ENCODE data around the gene KPNB1. TPM values are rescaled to one million over a fixed set of nuclear protein-coding genes. Genes with fewer than 3 reads are reported as not detected.

The KPNB1 gene
- polyA plus RNA-seq, 1 donor from 2014 or later: 117 TPM

GRCh38 chr17:47686664-47687327 is 37.1 kb downstream of the KPNB1 start:
- Histone ChIP-seq H3K27me3 (ENCODE audit: insufficient read depth, low read depth, low read length) (no peaks in the 10 kb centered on the region), H3K4me3 (ENCODE audit: low read length) (no peak overlapping the region), H3F3A (ENCODE audit: insufficient read depth, low read length, poor library complexity, severe bottlenecking) (no peaks in the 10 kb centered on the region), H2AFZ (ENCODE audit: low read depth, low read length) (no peak overlapping the region), H3K4me2 (ENCODE audit: low read length) (no peak overlapping the region), H3K9me2 (ENCODE audit: insufficient read depth, low read length) (no peaks in the 10 kb centered on the region), H3K9ac (ENCODE audit: low read length) (no peak overlapping the region), H4K20me1 (ENCODE audit: insufficient read depth) (no peaks in the 10 kb centered on the region), H3K79me2 (replicated peaks; ENCODE audit: insufficient read depth, low read length) (no peaks in the 10 kb centered on the region), H3K27ac (ENCODE audit: low read length) (no peak overlapping the region), H3K36me3 (ENCODE audit: insufficient read depth, low read length) (no peaks in the 10 kb centered on the region), H3K9me3 (ENCODE audit: low read length) (no peaks in the 10 kb centered on the region)
- no peak for TF ChIP-seq MXI1 (conservative IDR thresholded peaks at IDR 0.05; ENCODE audit: poor library complexity, severe bottlenecking)
- TF ChIP-seq RAD21 (conservative IDR thresholded peaks at IDR 0.05): no peak
- TF ChIP-seq POLR2AphosphoS5 (IDR thresholded peaks at IDR 0.05): no peak
- TF ChIP-seq EP300 (conservative IDR thresholded peaks at IDR 0.05; ENCODE audit: poor library complexity, severe bottlenecking): no peak
- TF ChIP-seq REST (IDR thresholded peaks at IDR 0.05; ENCODE audit: borderline replicate concordance): no peak
- TF ChIP-seq TAF1 (IDR thresholded peaks at IDR 0.05; ENCODE audit: low read depth): no peak
- no peak for TF ChIP-seq SMC3 (conservative IDR thresholded peaks at IDR 0.05; ENCODE audit: poor library complexity)
- no peak for TF ChIP-seq EZH2 (IDR thresholded peaks at IDR 0.05; ENCODE audit: borderline replicate concordance, insufficient read depth, low read length, poor library complexity, severe bottlenecking)
- no peak for TF ChIP-seq CTCF (IDR thresholded peaks at IDR 0.05; ENCODE audit: poor library complexity, severe bottlenecking)

GRCh38 chr17:47687328-47687690 is 37.6 kb downstream of the KPNB1 start:
- Histone ChIP-seq H3K9ac (ENCODE audit: low read length) (no peak overlapping the region), H3F3A (ENCODE audit: insufficient read depth, low read length, poor library complexity, severe bottlenecking) (no peaks in the 10 kb centered on the region)

More at GRCh38 chr17:47687328-47687690, 37.6 kb downstream of the KPNB1 start:
- Histone ChIP-seq H3K36me3 (ENCODE audit: insufficient read depth, low read length) (no peaks in the 10 kb centered on the region), H4K20me1 (ENCODE audit: insufficient read depth) (no peaks in the 10 kb centered on the region), H3K4me2 (ENCODE audit: low read length) (no peak overlapping the region), H3K79me2 (replicated peaks; ENCODE audit: insufficient read depth, low read length) (no peaks in the 10 kb centered on the region), H3K27me3 (ENCODE audit: insufficient read depth, low read depth, low read length) (no peaks in the 10 kb centered on the region), H3K27ac (ENCODE audit: low read length) (no peak overlapping the region), H3K4me3 (ENCODE audit: low read length) (no peak overlapping the region), H3K9me2 (ENCODE audit: insufficient read depth, low read length) (no peaks in the 10 kb centered on the region), H3K9me3 (ENCODE audit: low read length) (no peaks in the 10 kb centered on the region), H2AFZ (ENCODE audit: low read depth, low read length) (no peak overlapping the region)
- TF ChIP-seq POLR2AphosphoS5 (IDR thresholded peaks at IDR 0.05): no peak
- no peak for TF ChIP-seq REST (IDR thresholded peaks at IDR 0.05; ENCODE audit: borderline replicate concordance)
- no peak for TF ChIP-seq SMC3 (conservative IDR thresholded peaks at IDR 0.05; ENCODE audit: poor library complexity)
- TF ChIP-seq EZH2 (IDR thresholded peaks at IDR 0.05; ENCODE audit: borderline replicate concordance, insufficient read depth, low read length, poor library complexity, severe bottlenecking): no peak
- TF ChIP-seq EP300 (conservative IDR thresholded peaks at IDR 0.05; ENCODE audit: poor library complexity, severe bottlenecking): no peak
- no peak for TF ChIP-seq RAD21 (conservative IDR thresholded peaks at IDR 0.05)
- no peak for TF ChIP-seq CTCF (IDR thresholded peaks at IDR 0.05; ENCODE audit: poor library complexity, severe bottlenecking)
- no peak for TF ChIP-seq MXI1 (conservative IDR thresholded peaks at IDR 0.05; ENCODE audit: poor library complexity, severe bottlenecking)
- TF ChIP-seq TAF1 (IDR thresholded peaks at IDR 0.05; ENCODE audit: low read depth): no peak
